ENCODE results near the gene FAM240B. TPM values are rescaled to one million over a fixed set of nuclear protein-coding genes. Genes with fewer than 3 reads are reported as not detected.

FAM240B gene
- total and polyA plus RNA-seq, 9 of the 15 experiments (the other 6 are each of a cell fraction or from before 2014, with no cell fraction given): not detected

DNA sequence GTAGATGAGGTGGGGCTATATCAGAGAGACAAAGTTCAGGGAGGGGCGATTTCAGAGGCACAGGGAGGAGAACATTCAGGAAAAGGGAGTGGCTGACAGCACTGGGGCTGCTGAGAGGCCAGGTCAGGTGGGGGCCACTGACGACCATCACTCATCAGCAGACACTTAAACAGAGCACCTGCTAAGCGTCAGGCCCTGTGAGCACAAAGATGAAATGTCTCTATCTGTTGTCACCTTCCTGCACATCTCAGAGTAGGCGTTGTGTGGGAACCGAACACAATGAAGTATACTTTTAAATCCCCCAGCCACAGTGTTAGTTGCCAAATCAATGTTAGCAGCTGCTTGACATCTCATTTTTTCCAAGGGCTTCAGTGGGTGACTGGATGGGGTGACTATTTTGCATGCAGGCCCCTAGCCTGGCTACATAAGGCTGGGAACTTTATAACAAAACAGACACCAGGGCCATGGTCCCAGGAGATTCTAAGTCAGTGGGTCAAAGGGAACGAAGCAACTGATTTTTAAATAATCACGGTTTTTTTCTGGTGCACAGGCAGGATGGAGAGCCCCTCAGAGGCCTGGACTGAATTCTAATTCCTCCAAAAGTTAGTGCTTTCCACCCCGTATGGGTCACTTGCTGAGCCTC is 68.4 kb downstream of the FAM240B start:
- ATAC-seq: no peak
- intact Hi-C loops (cut with micrococcal nuclease): no loop called here

DNA sequence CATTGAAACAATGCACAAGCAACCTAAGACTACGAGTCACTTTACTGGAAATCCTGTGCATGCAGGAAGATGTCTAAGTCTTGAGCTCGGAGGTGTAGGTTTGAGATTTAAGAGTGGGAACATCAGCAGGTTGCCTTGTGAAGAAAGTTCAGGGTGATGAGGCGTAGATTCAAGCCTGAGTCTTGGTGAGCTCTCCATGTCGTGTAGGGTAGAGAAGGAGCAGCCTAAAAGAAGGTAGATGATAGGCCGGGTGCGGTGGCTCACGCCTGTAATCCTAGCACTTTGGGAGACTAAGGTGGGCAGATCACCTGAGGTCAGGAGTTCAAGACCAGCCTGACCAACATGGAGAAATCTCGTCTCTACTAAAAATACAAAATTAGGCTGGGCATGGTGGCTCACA is 69.4 kb downstream of the FAM240B start:
- Histone ChIP-seq H3K9me3 (replicated peaks; ENCODE audit: control insufficient read depth, insufficient read depth, low read depth, low read length) (no peaks in the 10 kb centered on the region), H3K9me1 (ENCODE audit: control insufficient read depth, insufficient read depth, low read length) (no peaks in the 10 kb centered on the region), H3K4me1 (replicated peaks in 1 of 2; ENCODE audit: control insufficient read depth in 2 of 2, insufficient read depth in 2 of 2, low read length in 2 of 2) (no peaks in the 10 kb centered on the region), H3K4me3 (no peak overlapping the region), H3K27ac (ENCODE audit: extremely low read depth, low read depth, low read length) (no peak overlapping the region), H2AFZ (ENCODE audit: low read depth, low read length) (no peak overlapping the region), H3K79me2 (ENCODE audit: control insufficient read depth, insufficient read depth, low read length) (no peaks in the 10 kb centered on the region), H4K20me1 (replicated peaks; ENCODE audit: control insufficient read depth, insufficient read depth, low read length) (no peaks in the 10 kb centered on the region), H3K36me3 (ENCODE audit: control insufficient read depth, insufficient read depth, low read length) (no peaks in the 10 kb centered on the region), H3K27me3 (ENCODE audit: control insufficient read depth in 2 of 2, insufficient read depth in 2 of 2, low read length in 2 of 2) (no peaks in the 10 kb centered on the region; a peak in 1 of 5 replicates), H3K9ac (ENCODE audit: insufficient read depth in 1 of 2, low read depth in 2 of 2, low read length in 2 of 2) (no peak overlapping the region), H3K4me2 (ENCODE audit: insufficient read depth, low read length) (no peak overlapping the region)
- POLR2A ChIA-PET: no interaction called here
- FAIRE-seq (no peak), DNase-seq (ENCODE audit: extremely low read depth in 1 of 4, low spot score in 3 of 4) (no peak), ATAC-seq (no peak)
- TF ChIP-seq WHSC1 (IDR thresholded peaks at IDR 0.05; ENCODE audit: low read length) (no peak), U2AF2 (optimal IDR thresholded peaks at IDR 0.05; ENCODE audit: low read depth, low read length) (no peak), TSC22D4 (tag; IDR thresholded peaks at IDR 0.05) (no peak), SMARCE1 (IDR thresholded peaks at IDR 0.05) (no peak), ERF (CRISPR knock-in tag; IDR thresholded peaks at IDR 0.05) (no peak), RFX1 (IDR thresholded peaks at IDR 0.05) (no peak)
- TF ChIP-seq, protein P1, sequence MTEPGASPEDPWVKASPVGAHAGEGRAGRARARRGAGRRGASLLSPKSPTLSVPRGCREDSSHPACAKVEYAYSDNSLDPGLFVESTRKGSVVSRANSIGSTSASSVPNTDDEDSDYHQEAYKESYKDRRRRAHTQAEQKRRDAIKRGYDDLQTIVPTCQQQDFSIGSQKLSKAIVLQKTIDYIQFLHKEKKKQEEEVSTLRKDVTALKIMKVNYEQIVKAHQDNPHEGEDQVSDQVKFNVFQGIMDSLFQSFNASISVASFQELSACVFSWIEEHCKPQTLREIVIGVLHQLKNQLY (CRISPR knock-in tag; conservative IDR thresholded peaks at IDR 0.05): no peak
- TF ChIP-seq, protein P2, sequence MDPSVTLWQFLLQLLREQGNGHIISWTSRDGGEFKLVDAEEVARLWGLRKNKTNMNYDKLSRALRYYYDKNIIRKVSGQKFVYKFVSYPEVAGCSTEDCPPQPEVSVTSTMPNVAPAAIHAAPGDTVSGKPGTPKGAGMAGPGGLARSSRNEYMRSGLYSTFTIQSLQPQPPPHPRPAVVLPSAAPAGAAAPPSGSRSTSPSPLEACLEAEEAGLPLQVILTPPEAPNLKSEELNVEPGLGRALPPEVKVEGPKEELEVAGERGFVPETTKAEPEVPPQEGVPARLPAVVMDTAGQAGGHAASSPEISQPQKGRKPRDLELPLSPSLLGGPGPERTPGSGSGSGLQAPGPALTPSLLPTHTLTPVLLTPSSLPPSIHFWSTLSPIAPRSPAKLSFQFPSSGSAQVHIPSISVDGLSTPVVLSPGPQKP (CRISPR knock-in tag; IDR thresholded peaks at IDR 0.05): no peak
- BruUV-seq (replicated peaks): no TSS peak
- intact Hi-C loops (cut with micrococcal nuclease): no loop called here
- CTCF ChIA-PET (ENCODE audit: low intra/inter-chr PET ratio): no interaction called here
- 0% methylated on average over 8 of the region's 8 CpGs for WGBS (ENCODE audit: insufficient coverage, low coverage, missing lambda C conversion rate)
- in situ Hi-C loops (cut with MboI): no loop called here

More for the DNA sequence above, 68.4 kb downstream of the FAM240B start:
- TF ChIP-seq PHTF2 (CRISPR knock-in tag; IDR thresholded peaks at IDR 0.05) (no peak), MTA1 (IDR thresholded peaks at IDR 0.05; ENCODE audit: borderline replicate concordance) (no peak), ZNF324 (CRISPR knock-in tag; IDR thresholded peaks at IDR 0.05) (no peak), ZNF311 (CRISPR knock-in tag; IDR thresholded peaks at IDR 0.05) (no peak), SPI1 (IDR thresholded peaks at IDR 0.05; ENCODE audit: borderline replicate concordance, low read depth, low read length) (no peak), ZNF133 (CRISPR knock-in tag; IDR thresholded peaks at IDR 0.05) (no peak)
- no peak overlapping the region for H3K27ac ChIP-seq (ENCODE audit: extremely low read depth, low read depth, low read length)
- no peaks in the 10 kb centered on the region; a peak in 1 of 5 replicates for H3K27me3 ChIP-seq (ENCODE audit: control insufficient read depth in 2 of 2, insufficient read depth in 2 of 2, low read length in 2 of 2)
- no peak for DNase-seq (ENCODE audit: extremely low read depth in 1 of 4, low spot score in 3 of 4)
- H3K4me3 ChIP-seq: no peak overlapping the region
- H3K79me2 ChIP-seq (ENCODE audit: control insufficient read depth, insufficient read depth, low read length): no peaks in the 10 kb centered on the region
- no peak overlapping the region for H2AFZ ChIP-seq (ENCODE audit: low read depth, low read length)
- no peak overlapping the region for H3K9ac ChIP-seq (ENCODE audit: insufficient read depth in 1 of 2, low read depth in 2 of 2, low read length in 2 of 2)
- in situ Hi-C loops (cut with MboI): no loop called here
- no peak overlapping the region for H3K4me2 ChIP-seq (ENCODE audit: insufficient read depth, low read length)
- BruUV-seq (replicated peaks): no TSS peak
- H3K9me1 ChIP-seq (ENCODE audit: control insufficient read depth, insufficient read depth, low read length): no peaks in the 10 kb centered on the region
- no peak for FAIRE-seq
- H3K36me3 ChIP-seq (ENCODE audit: control insufficient read depth, insufficient read depth, low read length): no peaks in the 10 kb centered on the region
- no peaks in the 10 kb centered on the region for H4K20me1 ChIP-seq (replicated peaks; ENCODE audit: control insufficient read depth, insufficient read depth, low read length)
- POLR2A ChIA-PET: no interaction called here
- 0% methylated on average over 8 of the region's 8 CpGs for WGBS (ENCODE audit: insufficient coverage, low coverage, missing lambda C conversion rate)
- no peaks in the 10 kb centered on the region for H3K4me1 ChIP-seq (replicated peaks in 1 of 2; ENCODE audit: control insufficient read depth in 2 of 2, insufficient read depth in 2 of 2, low read length in 2 of 2)
- H3K9me3 ChIP-seq (replicated peaks; ENCODE audit: control insufficient read depth, insufficient read depth, low read depth, low read length): no peaks in the 10 kb centered on the region
- CTCF ChIA-PET (ENCODE audit: low intra/inter-chr PET ratio): no interaction called here

Measured in K562 (cell line).